ENCODE measurements around the gene OR2AE1. TPM values are rescaled to one million over a fixed set of nuclear protein-coding genes. Genes with fewer than 3 reads are reported as not detected.

OR2AE1 gene
- polyA plus RNA-seq (not detected in 2 replicates), polyA minus RNA-seq (not detected in 2 replicates)

GRCh38 chr7:99876933-99877332, at the start of gene OR2AE1:
TSS of gene OR2AE1 (minus strand) at chr7:99877033. CDS start at chr7:99877033, 0 bp downstream.
- TF ChIP-seq RAD21 (conservative IDR thresholded peaks at IDR 0.05), result no peak
- no peak for TF ChIP-seq EZH2 (IDR thresholded peaks at IDR 0.05; ENCODE audit: borderline replicate concordance, insufficient read depth, low read length, poor library complexity, severe bottlenecking)
- no peak for TF ChIP-seq CTCF (IDR thresholded peaks at IDR 0.05; ENCODE audit: poor library complexity, severe bottlenecking)
- TF ChIP-seq REST (IDR thresholded peaks at IDR 0.05; ENCODE audit: borderline replicate concordance), result no peak
- no peak for TF ChIP-seq MXI1 (conservative IDR thresholded peaks at IDR 0.05; ENCODE audit: poor library complexity, severe bottlenecking)
- no peak for TF ChIP-seq POLR2AphosphoS5 (IDR thresholded peaks at IDR 0.05)
- no peak for TF ChIP-seq EP300 (conservative IDR thresholded peaks at IDR 0.05; ENCODE audit: poor library complexity, severe bottlenecking)
- no peak for TF ChIP-seq TAF1 (IDR thresholded peaks at IDR 0.05; ENCODE audit: low read depth)
- no peak for TF ChIP-seq SMC3 (conservative IDR thresholded peaks at IDR 0.05; ENCODE audit: poor library complexity)
- Histone ChIP-seq H3K9me2 (ENCODE audit: insufficient read depth, low read length) (no peaks in the 10 kb centered on the region), H3K9me3 (ENCODE audit: low read length) (no peaks in the 10 kb centered on the region), H3K4me2 (ENCODE audit: low read length) (no peak within 1 kb of the TSS), H3K36me3 (ENCODE audit: insufficient read depth, low read length) (no peaks in the 10 kb centered on the region), H2AFZ (ENCODE audit: low read depth, low read length) (no peak within 1 kb of the TSS), H4K20me1 (ENCODE audit: insufficient read depth) (no peaks in the 10 kb centered on the region), H3K9ac (ENCODE audit: low read length) (no peak within 1 kb of the TSS), H3K79me2 (replicated peaks; ENCODE audit: insufficient read depth, low read length) (no peaks in the 10 kb centered on the region), H3K27ac (ENCODE audit: low read length) (no peak within 1 kb of the TSS), H3K27me3 (ENCODE audit: insufficient read depth, low read depth, low read length) (no peaks in the 10 kb centered on the region), H3F3A (ENCODE audit: insufficient read depth, low read length, poor library complexity, severe bottlenecking) (no peaks in the 10 kb centered on the region), H3K4me3 (ENCODE audit: low read length) (no peak within 1 kb of the TSS)

GRCh38 chr7:99926321-99926720, 49.5 kb upstream of the OR2AE1 start:
- no peaks in the 10 kb centered on the region for H3K9me2 ChIP-seq (ENCODE audit: insufficient read depth, low read length)
- no peaks in the 10 kb centered on the region for H3K79me2 ChIP-seq (replicated peaks; ENCODE audit: insufficient read depth, low read length)
- no peak for TF ChIP-seq RAD21 (conservative IDR thresholded peaks at IDR 0.05)
- TF ChIP-seq POLR2AphosphoS5 (IDR thresholded peaks at IDR 0.05), result no peak
- TF ChIP-seq MXI1 (conservative IDR thresholded peaks at IDR 0.05; ENCODE audit: poor library complexity, severe bottlenecking), result no peak
- no peak for TF ChIP-seq EP300 (conservative IDR thresholded peaks at IDR 0.05; ENCODE audit: poor library complexity, severe bottlenecking)
- no peak for TF ChIP-seq TAF1 (IDR thresholded peaks at IDR 0.05; ENCODE audit: low read depth)
- TF ChIP-seq SMC3 (conservative IDR thresholded peaks at IDR 0.05; ENCODE audit: poor library complexity), result no peak
- no peak for TF ChIP-seq CTCF (IDR thresholded peaks at IDR 0.05; ENCODE audit: poor library complexity, severe bottlenecking)
- H3K4me2 ChIP-seq (ENCODE audit: low read length), result no peak overlapping the region
- H3K36me3 ChIP-seq (ENCODE audit: insufficient read depth, low read length), result no peaks in the 10 kb centered on the region
- no peaks in the 10 kb centered on the region for H3K9me3 ChIP-seq (ENCODE audit: low read length)
- H4K20me1 ChIP-seq (ENCODE audit: insufficient read depth), result no peaks in the 10 kb centered on the region
- no peak overlapping the region for H3K4me3 ChIP-seq (ENCODE audit: low read length)
- H3K9ac ChIP-seq (ENCODE audit: low read length), result no peak overlapping the region
- no peak overlapping the region for H3K27ac ChIP-seq (ENCODE audit: low read length)
- no peaks in the 10 kb centered on the region for H3K27me3 ChIP-seq (ENCODE audit: insufficient read depth, low read depth, low read length)
- no peaks in the 10 kb centered on the region for H3F3A ChIP-seq (ENCODE audit: insufficient read depth, low read length, poor library complexity, severe bottlenecking)
- H2AFZ ChIP-seq (ENCODE audit: low read depth, low read length), result no peak overlapping the region

All from neural cell (in vitro differentiated cells).